Measurements from ENCODE around the gene KLLN.
A peak's percentile ranks its signal among the peaks of the same experiment; 100 is the strongest.
"Not testable (repeated sequence)": the region's sequence is repeated elsewhere in the genome, so short reads cannot be mapped to it uniquely, and the experiment has no call there.

Gene KLLN

GRCh38 chr10:87842776-87843497 is 20.4 kb downstream of the KLLN start:
- DNase-seq (ENCODE audit: low read depth in 2 of 3, low spot score in 1 of 3): no peak

- DNase-seq (ENCODE audit: low read depth in 2 of 3, low spot score in 1 of 3): no peak
Measured at GRCh38 chr10:87842220-87842641, 21.1 kb downstream of the KLLN start.

GRCh38 chr10:87841186-87841585 is 22.1 kb downstream of the KLLN start:
- no peak for DNase-seq (ENCODE audit: low read depth in 2 of 3, low spot score in 1 of 3)

- no peak for DNase-seq (ENCODE audit: low read depth in 2 of 3, low spot score in 1 of 3)
Measured at GRCh38 chr10:87838650-87839049, 24.7 kb downstream of the KLLN start.

- DNase-seq (ENCODE audit: low read depth in 2 of 3, low spot score in 1 of 3): no peak
Measured at GRCh38 chr10:87837445-87837844, 25.9 kb downstream of the KLLN start.

GRCh38 chr10:87836098-87836497 is 27.2 kb downstream of the KLLN start:
- DNase-seq (ENCODE audit: low read depth in 2 of 3, low spot score in 1 of 3): no peak

GRCh38 chr10:87829986-87830729 is 33.2 kb downstream of the KLLN start:
- DNase-seq (ENCODE audit: low read depth in 2 of 3, low spot score in 1 of 3): no peak

GRCh38 chr10:87829051-87829450 is 34.3 kb downstream of the KLLN start:
- DNase-seq (ENCODE audit: low read depth in 2 of 3, low spot score in 1 of 3): not testable (repeated sequence)

- DNase-seq (ENCODE audit: low read depth in 2 of 3, low spot score in 1 of 3): no peak
Measured at GRCh38 chr10:87827681-87828080, 35.7 kb downstream of the KLLN start.

- no peak for DNase-seq (ENCODE audit: low read depth in 2 of 3, low spot score in 1 of 3)
Measured at GRCh38 chr10:87826653-87827052, 36.7 kb downstream of the KLLN start.

- no peak for DNase-seq (ENCODE audit: low read depth in 2 of 3, low spot score in 1 of 3)
Measured at GRCh38 chr10:87819289-87819585, 44.1 kb downstream of the KLLN start.

- peak; percentile 43 to 60 (median 51) for DNase-seq (ENCODE audit: low read depth in 2 of 3, low spot score in 1 of 3)
Measured at GRCh38 chr10:87818505-87819288, 44.6 kb downstream of the KLLN start.

GRCh38 chr10:87817609-87818504 is 45.5 kb downstream of the KLLN start, which contains the start of gene ATAD1:
TSS of gene ATAD1 (minus strand) at chr10:87818226. CDS start at chr10:87814599, 3,627 bp downstream.
- peak; percentile 70 to 81 (median 81) for DNase-seq (ENCODE audit: low read depth in 2 of 3, low spot score in 1 of 3)

GRCh38 chr10:87816898-87817608 is 46.3 kb downstream of the KLLN start:
- no peak for DNase-seq (ENCODE audit: low read depth in 2 of 3, low spot score in 1 of 3)

- no peak for DNase-seq (ENCODE audit: low read depth in 2 of 3, low spot score in 1 of 3)
Measured at GRCh38 chr10:87816163-87816897, 47.0 kb downstream of the KLLN start.
